AG09309 (cell line): ENCODE measurements around the gene THBD.

Experiments
- DNase-seq: peaks from one replicate; pipeline ENCODE4 v3.0.0-alpha.2; 2010; ENCODE audit warnings: low read depth
- H3K4me3 ChIP-seq: 2 replicates; pipeline ENCODE4 v1.5.1; 2011; ENCODE audit warnings: mild to moderate bottlenecking, low read depth, low read length, moderate library complexity; ENCODE audit not compliant: control insufficient read depth
- TF ChIP-seq, protein P1 (sequence below): IDR thresholded peaks from 2 replicates; pipeline ENCODE4 v1.5.1; 2011; ENCODE audit warnings: mild to moderate bottlenecking, low read depth, low read length, inconsistent platforms; ENCODE audit not compliant: insufficient read depth, control insufficient read depth; ENCODE audit errors: missing control alignments

The THBD gene

DNA sequence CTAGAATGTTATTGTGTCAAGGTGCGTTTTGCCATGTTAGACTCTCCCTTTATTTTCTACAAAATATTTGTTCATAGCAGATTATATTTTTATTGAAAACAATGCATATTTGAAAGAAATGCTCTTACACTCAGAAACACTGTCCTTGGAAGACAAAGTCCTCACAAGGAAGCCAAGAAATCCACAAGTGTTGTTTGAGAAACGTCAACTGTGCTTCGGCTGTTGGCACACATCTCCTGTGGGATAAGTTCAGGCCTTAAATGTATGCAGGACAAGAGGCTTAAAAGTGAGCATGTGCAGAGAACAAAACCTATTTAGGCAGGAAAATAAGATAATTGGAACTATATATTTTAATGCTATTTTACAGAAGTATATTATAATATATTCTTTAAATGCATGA is 9.5 kb upstream of the THBD start:
- DNase-seq = no peak
- TF ChIP-seq, protein P1, sequence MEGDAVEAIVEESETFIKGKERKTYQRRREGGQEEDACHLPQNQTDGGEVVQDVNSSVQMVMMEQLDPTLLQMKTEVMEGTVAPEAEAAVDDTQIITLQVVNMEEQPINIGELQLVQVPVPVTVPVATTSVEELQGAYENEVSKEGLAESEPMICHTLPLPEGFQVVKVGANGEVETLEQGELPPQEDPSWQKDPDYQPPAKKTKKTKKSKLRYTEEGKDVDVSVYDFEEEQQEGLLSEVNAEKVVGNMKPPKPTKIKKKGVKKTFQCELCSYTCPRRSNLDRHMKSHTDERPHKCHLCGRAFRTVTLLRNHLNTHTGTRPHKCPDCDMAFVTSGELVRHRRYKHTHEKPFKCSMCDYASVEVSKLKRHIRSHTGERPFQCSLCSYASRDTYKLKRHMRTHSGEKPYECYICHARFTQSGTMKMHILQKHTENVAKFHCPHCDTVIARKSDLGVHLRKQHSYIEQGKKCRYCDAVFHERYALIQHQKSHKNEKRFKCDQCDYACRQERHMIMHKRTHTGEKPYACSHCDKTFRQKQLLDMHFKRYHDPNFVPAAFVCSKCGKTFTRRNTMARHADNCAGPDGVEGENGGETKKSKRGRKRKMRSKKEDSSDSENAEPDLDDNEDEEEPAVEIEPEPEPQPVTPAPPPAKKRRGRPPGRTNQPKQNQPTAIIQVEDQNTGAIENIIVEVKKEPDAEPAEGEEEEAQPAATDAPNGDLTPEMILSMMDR = no peak
- no peak overlapping the region for H3K4me3 ChIP-seq

DNA sequence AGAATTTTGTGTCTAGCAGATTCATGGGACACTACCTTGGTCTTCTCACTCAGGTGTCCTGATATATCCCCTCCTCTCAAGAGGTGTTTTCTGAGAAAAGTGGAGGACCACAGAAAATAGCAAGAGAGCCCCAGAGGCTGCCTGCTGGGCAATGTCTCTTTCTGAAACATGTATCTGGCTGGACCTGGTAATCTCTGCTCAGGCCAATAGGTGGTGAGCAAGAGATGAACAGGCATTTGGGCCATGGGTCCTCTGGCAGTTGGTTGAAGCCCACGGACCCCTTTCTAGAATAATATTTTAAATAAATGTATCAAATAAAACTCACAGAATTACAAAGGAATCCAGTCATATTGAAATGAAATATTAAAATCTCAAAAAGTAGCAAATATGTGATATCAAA is 8.8 kb upstream of the THBD start:
- H3K4me3 ChIP-seq = no peak overlapping the region
- no peak for DNase-seq
- TF ChIP-seq, protein P1 = no peak

DNA sequence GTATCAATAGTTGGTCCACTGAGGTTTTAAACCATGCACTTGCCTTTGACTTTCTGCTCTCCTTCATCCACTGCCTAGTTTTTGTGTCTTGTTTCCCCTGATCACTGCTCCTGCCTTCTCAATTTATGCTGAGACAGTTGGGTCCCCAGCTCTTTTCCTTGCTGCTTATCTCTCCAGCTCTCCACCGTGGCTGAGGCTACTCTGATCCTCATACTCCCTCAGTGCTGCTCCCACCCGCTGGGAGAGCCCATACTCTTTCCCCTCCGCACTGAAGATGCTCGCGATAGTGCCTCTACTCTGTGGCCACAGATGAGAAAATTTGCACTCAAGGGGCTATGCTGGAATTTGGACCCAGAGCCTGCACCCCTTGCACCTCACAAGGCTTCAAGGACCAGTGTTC is 3.4 kb upstream of the THBD start:
- no peak for DNase-seq
- no peak overlapping the region for H3K4me3 ChIP-seq
- TF ChIP-seq, protein P1 = no peak

DNA sequence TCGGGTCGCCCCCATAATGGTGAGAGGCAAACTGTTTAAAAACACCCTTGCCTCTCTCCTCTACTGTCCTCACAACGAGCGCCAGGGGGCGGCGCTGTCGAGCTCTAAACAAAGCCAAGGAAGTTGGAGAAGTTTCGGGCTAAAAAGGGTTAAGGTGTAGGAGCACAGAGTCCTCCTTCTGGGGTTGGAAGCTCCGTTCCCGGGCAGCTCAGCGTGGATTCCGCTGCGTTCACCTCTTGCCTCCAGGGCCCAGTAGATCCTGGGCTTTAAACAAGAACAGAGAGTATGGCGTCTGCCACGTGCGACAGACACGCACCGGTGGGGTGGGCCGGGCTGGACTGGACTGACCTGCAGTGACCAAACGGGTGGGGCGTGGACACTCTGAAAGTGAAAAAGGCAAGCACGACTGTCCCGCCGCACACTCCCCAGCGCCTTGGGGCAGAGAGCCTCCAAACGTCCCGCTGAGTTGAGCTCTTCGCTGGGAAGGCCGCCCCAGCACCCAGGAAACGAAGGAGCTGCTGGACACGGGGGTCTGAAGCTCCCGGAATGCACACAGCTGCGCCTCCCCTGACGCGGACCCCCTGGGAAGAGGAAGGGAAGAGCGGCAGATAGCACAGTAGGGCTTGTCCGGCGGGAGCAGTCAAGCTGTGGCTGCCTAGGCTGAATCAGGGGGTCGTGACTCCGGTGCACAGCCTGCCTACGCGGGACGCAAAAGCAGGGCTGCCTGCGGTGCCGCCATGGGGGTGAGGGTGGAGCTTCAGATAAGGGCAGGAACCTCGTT is 1.6 kb upstream of the THBD start:
- H3K4me3 ChIP-seq = peak overlapping the region; percentile 47
- DNase-seq = no peak
- TF ChIP-seq, protein P1 = peak; percentile 75

DNA sequence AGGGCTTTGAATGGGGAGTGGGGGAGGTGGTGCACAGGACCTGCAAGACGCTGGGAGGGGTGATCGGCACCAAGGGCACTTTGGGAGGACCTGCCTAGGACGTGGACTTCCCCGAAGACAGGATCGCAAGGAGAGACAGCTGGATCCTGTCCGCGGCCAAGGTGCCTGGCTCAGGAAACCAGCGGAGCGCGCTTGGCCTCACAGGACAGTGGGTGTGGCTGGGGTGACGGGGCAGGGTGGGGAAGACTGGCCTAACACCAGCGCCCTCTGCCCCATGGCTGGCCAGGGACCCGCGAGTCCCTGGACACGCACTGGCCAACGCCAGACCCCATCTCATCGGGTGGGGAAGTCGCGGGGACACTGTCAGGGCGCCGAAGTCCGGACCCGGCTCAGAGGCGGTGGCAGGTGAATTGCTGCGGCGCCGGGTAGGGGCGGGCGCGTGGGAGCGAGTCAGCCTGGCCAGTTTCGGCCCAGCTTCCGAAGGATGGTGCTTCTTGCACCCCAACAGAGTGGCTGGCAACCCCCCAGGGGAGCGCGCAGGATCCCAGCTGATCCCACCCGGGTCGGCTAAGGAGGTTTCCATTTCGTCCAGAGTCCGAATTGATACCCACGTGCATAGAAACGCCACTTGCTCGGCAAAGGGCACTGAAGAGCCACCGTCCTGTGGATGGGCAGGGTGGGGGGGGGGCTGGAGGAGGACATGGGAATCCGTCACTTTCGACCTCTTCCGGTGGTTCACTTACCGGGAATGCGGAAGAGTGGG is 785 bp upstream of the THBD start:
- H3K4me3 ChIP-seq = peak overlapping the region; percentile 47
- no peak for DNase-seq
- TF ChIP-seq, protein P1 = no peak

DNA sequence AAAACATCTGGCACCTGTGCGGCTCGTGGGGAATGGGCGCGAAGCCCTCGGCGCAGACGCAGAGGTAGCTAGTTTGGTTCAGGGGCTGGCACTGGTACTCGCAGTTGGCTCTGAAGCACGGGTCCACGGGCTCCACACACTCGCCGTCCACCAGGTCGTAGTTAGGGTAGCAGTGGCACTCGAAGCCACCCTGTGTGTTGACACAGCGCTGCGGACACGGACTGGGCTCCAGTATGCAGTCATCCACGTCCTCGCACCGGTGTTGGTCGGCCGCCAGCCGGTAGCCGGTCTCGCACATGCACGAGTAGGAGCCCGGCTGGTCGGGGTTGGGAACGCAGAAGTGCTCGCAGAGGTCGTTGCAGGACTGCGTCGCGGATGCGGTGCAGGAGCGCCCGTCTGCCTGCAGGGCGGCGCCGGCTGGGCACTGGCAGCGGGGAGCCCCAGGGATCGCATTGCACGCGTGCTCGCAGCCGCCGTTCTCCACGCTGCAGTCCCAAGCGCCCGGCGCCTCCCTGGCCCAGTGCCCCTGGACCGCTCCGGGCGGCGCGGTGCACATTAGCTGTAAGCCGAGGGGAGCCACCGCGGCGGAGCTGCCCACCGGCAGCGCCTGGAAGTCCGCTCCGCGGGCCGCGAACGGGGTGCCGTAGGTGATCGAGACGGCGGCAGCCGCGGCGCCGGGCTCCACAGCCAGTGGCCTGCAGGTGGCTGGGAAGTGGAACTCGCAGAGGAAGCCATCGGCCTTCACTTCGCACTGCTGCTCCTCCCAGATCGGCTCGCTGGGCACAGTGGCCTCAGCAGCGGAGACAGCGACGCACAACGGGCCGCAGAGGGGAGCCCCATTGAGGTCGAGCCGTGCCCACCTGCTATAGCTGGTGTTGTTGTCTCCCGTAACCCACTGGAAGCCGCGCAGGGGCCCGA is 930 bp downstream of the THBD start:
- H3K4me3 ChIP-seq = peak overlapping the region; percentile 47
- TF ChIP-seq, protein P1 = peak; percentile 24
- DNase-seq = no peak
